ENCODE data around the gene CCDC12. TPM values are rescaled to one million over a fixed set of nuclear protein-coding genes. Genes with fewer than 3 reads are reported as not detected.

The CCDC12 gene
- total RNA-seq, 1 donor from 2014 or later = 66.2 TPM

GRCh38 chr3:46986782-46987310 is 10.3 kb upstream of the CCDC12 start:
- peaks cover 26% of the 10 kb centered on the region for H3K36me3 Mint-ChIP-seq (ENCODE audit: low read depth)
- H3K4me3 Mint-ChIP-seq = peak overlapping the region; percentile 89
- no peaks in the 10 kb centered on the region for H3K27me3 Mint-ChIP-seq
- H3K27ac Mint-ChIP-seq = peak overlapping the region; percentile 97
- H3K9me3 Mint-ChIP-seq = no peaks in the 10 kb centered on the region
- DNase-seq = no peak
- H3K4me1 Mint-ChIP-seq = peaks cover 70% of the 10 kb centered on the region
- intact Hi-C loops (cut with micrococcal nuclease) = loop anchor here (1.0 kb wide), 1 partner anchor 8 kb away; the partner anchor contains the start of gene NBEAL2

GRCh38 chr3:46986055-46986730 is 9.6 kb upstream of the CCDC12 start:
- no peak for DNase-seq
- intact Hi-C loops (cut with micrococcal nuclease) = no loop called here
- Mint-ChIP-seq H3K4me3 (peak overlapping the region; percentile 89), H3K9me3 (no peaks in the 10 kb centered on the region), H3K4me1 (peaks cover 75% of the 10 kb centered on the region), H3K27me3 (no peaks in the 10 kb centered on the region), H3K36me3 (ENCODE audit: low read depth) (peaks cover 24% of the 10 kb centered on the region), H3K27ac (peak overlapping the region; percentile 97)

- peak overlapping the region; percentile 97 for H3K27ac Mint-ChIP-seq
- H3K36me3 Mint-ChIP-seq (ENCODE audit: low read depth) = peaks cover 24% of the 10 kb centered on the region
- DNase-seq = no peak
- peaks cover 79% of the 10 kb centered on the region for H3K4me1 Mint-ChIP-seq
- no peaks in the 10 kb centered on the region for H3K9me3 Mint-ChIP-seq
- intact Hi-C loops (cut with micrococcal nuclease) = no loop called here
- H3K4me3 Mint-ChIP-seq = no peak overlapping the region
- H3K27me3 Mint-ChIP-seq = no peaks in the 10 kb centered on the region
Observed at GRCh38 chr3:46985588-46985987, 9.0 kb upstream of the CCDC12 start.

GRCh38 chr3:46984591-46985459 is 8.3 kb upstream of the CCDC12 start:
- Mint-ChIP-seq H3K36me3 (ENCODE audit: low read depth) (peaks cover 17% of the 10 kb centered on the region), H3K4me3 (no peak overlapping the region), H3K27ac (peak overlapping the region; percentile 62), H3K4me1 (peaks cover 75% of the 10 kb centered on the region), H3K9me3 (no peaks in the 10 kb centered on the region), H3K27me3 (no peaks in the 10 kb centered on the region)
- intact Hi-C loops (cut with micrococcal nuclease) = no loop called here
- no peak for DNase-seq

GRCh38 chr3:46982546-46982945 is 6.0 kb upstream of the CCDC12 start:
- H3K9me3 Mint-ChIP-seq = no peaks in the 10 kb centered on the region
- DNase-seq = no peak
- peaks cover 6% of the 10 kb centered on the region for H3K36me3 Mint-ChIP-seq (ENCODE audit: low read depth)
- no peak overlapping the region for H3K4me3 Mint-ChIP-seq
- intact Hi-C loops (cut with micrococcal nuclease) = no loop called here
- no peaks in the 10 kb centered on the region for H3K27me3 Mint-ChIP-seq
- H3K27ac Mint-ChIP-seq = peak overlapping the region; percentile 70
- H3K4me1 Mint-ChIP-seq = peaks cover 63% of the 10 kb centered on the region

GRCh38 chr3:46981932-46982471 is 5.5 kb upstream of the CCDC12 start:
- peaks cover 4% of the 10 kb centered on the region for H3K36me3 Mint-ChIP-seq (ENCODE audit: low read depth)
- H3K9me3 Mint-ChIP-seq = no peaks in the 10 kb centered on the region
- intact Hi-C loops (cut with micrococcal nuclease) = no loop called here
- H3K27ac Mint-ChIP-seq = peak overlapping the region; percentile 60
- no peak for DNase-seq
- H3K4me1 Mint-ChIP-seq = peaks cover 60% of the 10 kb centered on the region
- no peaks in the 10 kb centered on the region for H3K27me3 Mint-ChIP-seq
- peak overlapping the region; percentile 70 for H3K4me3 Mint-ChIP-seq

GRCh38 chr3:46979958-46980497 is 3.5 kb upstream of the CCDC12 start:
- Mint-ChIP-seq H3K27ac (peak overlapping the region; percentile 82), H3K4me1 (peaks cover 52% of the 10 kb centered on the region), H3K4me3 (peak overlapping the region; percentile 88), H3K36me3 (ENCODE audit: low read depth) (peaks cover 9% of the 10 kb centered on the region), H3K9me3 (no peaks in the 10 kb centered on the region), H3K27me3 (peaks cover 2% of the 10 kb centered on the region)
- DNase-seq = no peak
- intact Hi-C loops (cut with micrococcal nuclease) = loop anchor here (1.0 to 5.0 kb wide), 6 partner anchors 7 to 400 kb away; partner anchors contain the start of genes KIF9, KLHL18 and SETD2

- Mint-ChIP-seq H3K27ac (peak within 1 kb of the TSS; percentile 93), H3K4me3 (peak within 1 kb of the TSS; percentile 92), H3K9me3 (no peaks in the 10 kb centered on the region), H3K27me3 (peaks cover 2% of the 10 kb centered on the region), H3K36me3 (ENCODE audit: low read depth) (peaks cover 17% of the 10 kb centered on the region), H3K4me1 (peaks cover 52% of the 10 kb centered on the region)
- intact Hi-C loops (cut with micrococcal nuclease) = loop anchor here (1.0 to 5.0 kb wide), 6 partner anchors 8 to 401 kb away; partner anchors contain the start of genes KIF9, KLHL18 and SETD2
- DNase-seq = peak; percentile 99
Observed at GRCh38 chr3:46978985-46979944, 2.7 kb upstream of the CCDC12 start, which contains the start of gene NBEAL2. NBEAL2 (plus strand) TSS chr3:46979666; CDS start chr3:46979862, 196 bp downstream.

- peaks cover 22% of the 10 kb centered on the region for H3K36me3 Mint-ChIP-seq (ENCODE audit: low read depth)
- H3K4me3 Mint-ChIP-seq = peak overlapping the region; percentile 98
- intact Hi-C loops (cut with micrococcal nuclease) = loop anchor here (2.0 to 5.0 kb wide), 4 partner anchors 30 to 304 kb away; partner anchors contain the start of genes KIF9, KLHL18 and SETD2
- peak overlapping the region; percentile 93 for H3K27ac Mint-ChIP-seq
- no peaks in the 10 kb centered on the region for H3K9me3 Mint-ChIP-seq
- H3K4me1 Mint-ChIP-seq = peaks cover 53% of the 10 kb centered on the region
- DNase-seq = no peak
- peaks cover 2% of the 10 kb centered on the region for H3K27me3 Mint-ChIP-seq
Observed at GRCh38 chr3:46978381-46978780, 1.8 kb upstream of the CCDC12 start.

GRCh38 chr3:46977811-46978195 is 1.3 kb upstream of the CCDC12 start:
- peaks cover 54% of the 10 kb centered on the region for H3K4me1 Mint-ChIP-seq

GRCh38 chr3:46974421-46975171 is 1.9 kb downstream of the CCDC12 start:
- peaks cover 40% of the 10 kb centered on the region for H3K36me3 Mint-ChIP-seq (ENCODE audit: low read depth)
- H3K4me3 Mint-ChIP-seq = peak overlapping the region; percentile 98
- H3K4me1 Mint-ChIP-seq = peaks cover 62% of the 10 kb centered on the region
- intact Hi-C loops (cut with micrococcal nuclease) = loop anchor here (5.0 kb wide), 3 partner anchors 42 to 188 kb away; partner anchors contain the start of gene SETD2
- peak overlapping the region; percentile 34 for H3K27ac Mint-ChIP-seq
- peaks cover 2% of the 10 kb centered on the region for H3K27me3 Mint-ChIP-seq
- no peak for DNase-seq
- no peaks in the 10 kb centered on the region for H3K9me3 Mint-ChIP-seq

More at GRCh38 chr3:46977811-46978195, 1.3 kb upstream of the CCDC12 start:
- peak overlapping the region; percentile 84 for H3K27ac Mint-ChIP-seq
- H3K27me3 Mint-ChIP-seq = peaks cover 2% of the 10 kb centered on the region
- peak overlapping the region; percentile 98 for H3K4me3 Mint-ChIP-seq
- intact Hi-C loops (cut with micrococcal nuclease) = loop anchor here (2.0 to 5.0 kb wide), 4 partner anchors 29 to 305 kb away; partner anchors contain the start of genes KIF9, KLHL18 and SETD2
- peaks cover 24% of the 10 kb centered on the region for H3K36me3 Mint-ChIP-seq (ENCODE audit: low read depth)
- H3K9me3 Mint-ChIP-seq = no peaks in the 10 kb centered on the region
- DNase-seq = no peak

GRCh38 chr3:46972396-46972795 is 4.1 kb downstream of the CCDC12 start:
- H3K27ac Mint-ChIP-seq = peak overlapping the region; percentile 77
- DNase-seq = no peak
- intact Hi-C loops (cut with micrococcal nuclease) = loop anchor here (1.0 to 5.0 kb wide), 2 partner anchors 13 to 40 kb away; no protein-coding TSS in a partner anchor
- H3K27me3 Mint-ChIP-seq = peaks cover 2% of the 10 kb centered on the region
- peaks cover 40% of the 10 kb centered on the region for H3K36me3 Mint-ChIP-seq (ENCODE audit: low read depth)
- H3K4me3 Mint-ChIP-seq = peak overlapping the region; percentile 55
- H3K9me3 Mint-ChIP-seq = no peaks in the 10 kb centered on the region
- H3K4me1 Mint-ChIP-seq = peaks cover 68% of the 10 kb centered on the region
